Measurements from ENCODE around the gene TBC1D3D. TPM values are rescaled to one million over a fixed set of nuclear protein-coding genes. Genes with fewer than 3 reads are reported as not detected.

The TBC1D3D gene
- 0.37 TPM in 1 of 2 replicates, not detected in the other for total RNA-seq

GRCh38 chr17:38003676-38004075 is at the start of gene TBC1D3D:
Gene TBC1D3D (plus strand): TSS chr17:38003976. CDS start chr17:38005561, 1,585 bp downstream.

DNA sequence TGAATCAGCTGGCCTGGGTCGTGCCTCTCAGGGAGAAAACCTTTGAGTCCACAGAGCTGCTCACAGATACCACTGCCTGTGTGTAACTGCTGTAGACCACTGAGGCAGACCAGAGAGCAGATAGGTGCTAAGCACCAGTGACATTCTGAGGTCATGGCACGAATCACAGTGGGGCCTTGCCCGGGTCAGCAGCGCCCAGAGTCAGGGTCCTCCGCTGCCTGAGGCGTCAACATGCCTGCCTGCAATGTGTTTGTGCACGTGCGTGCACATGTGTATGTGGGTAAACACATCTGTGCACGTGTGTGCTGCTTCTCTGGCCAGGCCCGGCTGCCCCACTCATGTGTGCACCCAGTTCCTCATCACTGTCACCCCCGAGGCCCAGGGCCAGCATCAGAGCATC is 14.8 kb upstream of the TBC1D3D start, which contains the start of gene TBC1D3L:
TBC1D3L (minus strand) TSS at position 101 of the 400 bp plus-strand sequence. CDS start 1,540 bp downstream, outside the sequence.

Other genes with a start within 250 kb of the TBC1D3D start
- not detected in 2 replicates for gene TBC1D3K, start 79.6 kb upstream of the TBC1D3D start, total RNA-seq
- gene TBC1D3L, start 14.9 kb upstream of the TBC1D3D start, total RNA-seq: 2.1 and 6.4 TPM in 2 replicates
- 0.59 TPM in 1 of 2 replicates, not detected in the other for gene TBC1D3C, start 64.7 kb downstream of the TBC1D3D start, total RNA-seq
- gene TBC1D3E, start 124.0 kb downstream of the TBC1D3D start, total RNA-seq: 0.59 TPM in 1 of 2 replicates, not detected in the other
- not detected in 2 replicates for gene TBC1D3, start 188.6 kb downstream of the TBC1D3D start, total RNA-seq

Data from smooth muscle cell of the umbilical artery (primary cell).